Central memory CD8-positive, alpha-beta T cell (primary cell): ENCODE results near the gene MAP3K13.
"Not testable (repeated sequence)": the region's sequence is repeated elsewhere in the genome, so short reads cannot be mapped to it uniquely, and the experiment has no call there.

Experiments
- ATAC-seq: fragments of 150-1000 bp; cut with Tn5 transposase; replicated peaks from 2 replicates; pipeline ENCODE4 v1.10.0; 2022; ENCODE audit warnings: mild to moderate bottlenecking, moderate FRiP score, moderate number of reproducible peaks; ENCODE audit not compliant: poor library complexity, severe bottlenecking; ENCODE audit errors: extremely low read depth
- DNase-seq, 2 donors: peaks; one replicate each; pipeline ENCODE4 v3.0.0; 2021; ENCODE audit warnings: low spot score in 2 of 2
- H3K27ac Mint-ChIP-seq: one replicate; pipeline ENCODE4 v1.8.0; 2022; ENCODE audit warnings: low read depth, mild to moderate bottlenecking, moderate library complexity, mixed read lengths
- H3K27me3 Mint-ChIP-seq: one replicate; pipeline ENCODE4 v1.8.0; 2022; ENCODE audit warnings: mixed read lengths
- H3K36me3 Mint-ChIP-seq: one replicate; pipeline ENCODE4 v1.8.0; 2022; ENCODE audit warnings: mild to moderate bottlenecking, moderate library complexity, mixed read lengths; ENCODE audit not compliant: insufficient read depth
- H3K4me1 Mint-ChIP-seq: one replicate; pipeline ENCODE4 v1.8.0; 2022; ENCODE audit warnings: mixed read lengths
- H3K4me3 Mint-ChIP-seq: one replicate; pipeline ENCODE4 v1.8.0; 2022; ENCODE audit warnings: mild to moderate bottlenecking, moderate library complexity, mixed read lengths
- H3K9me3 Mint-ChIP-seq: one replicate; pipeline ENCODE4 v1.8.0; 2022; ENCODE audit warnings: mixed read lengths

MAP3K13 gene

DNA sequence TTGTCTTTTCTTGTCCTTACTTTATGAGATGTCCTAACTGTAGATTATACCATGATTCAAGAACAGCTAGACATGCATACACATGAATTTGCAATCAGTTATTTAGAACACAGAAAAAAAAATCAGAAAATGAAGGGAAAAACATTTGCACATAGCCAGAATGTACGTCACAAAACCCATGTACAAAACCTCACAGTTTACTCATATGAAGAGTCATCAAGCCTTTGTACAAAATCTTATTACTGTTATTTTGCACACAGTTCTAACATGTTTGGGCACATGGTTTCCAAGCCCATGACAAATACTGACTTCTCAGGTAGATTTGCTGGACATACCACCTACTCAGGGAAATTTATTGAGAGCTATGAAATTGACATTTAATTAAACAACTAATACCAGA lies 48.2 kb downstream of the MAP3K13 start:
- H3K4me1 Mint-ChIP-seq, result no peaks in the 10 kb centered on the region
- ATAC-seq, result no peak

DNA sequence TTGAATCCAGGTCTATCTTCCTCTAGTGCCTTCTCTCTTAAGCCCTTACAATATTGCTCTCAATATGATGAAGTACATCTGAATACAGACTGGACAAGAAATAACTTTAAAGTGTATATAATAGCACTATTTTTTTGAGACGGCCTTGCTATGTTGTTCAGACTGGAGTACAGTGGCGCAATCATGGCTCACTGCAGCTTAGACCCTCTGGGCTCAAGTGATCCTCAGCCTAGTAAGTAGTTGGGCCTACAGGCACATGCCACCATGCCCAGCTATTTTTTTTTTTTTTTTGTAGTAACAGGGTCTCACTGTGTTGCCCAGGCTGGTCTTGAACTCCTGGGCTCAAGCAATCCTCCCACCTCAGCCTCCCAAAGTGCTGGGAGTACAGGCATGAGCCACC lies 53.6 kb downstream of the MAP3K13 start:
- Mint-ChIP-seq H3K27ac (no peak overlapping the region), H3K4me1 (no peaks in the 10 kb centered on the region), H3K36me3 (no peaks in the 10 kb centered on the region), H3K27me3 (peaks cover 9% of the 10 kb centered on the region), H3K9me3 (no peaks in the 10 kb centered on the region), H3K4me3 (no peak overlapping the region)
- DNase-seq, result no peak
- no peak for ATAC-seq

More for the DNA sequence above, 48.2 kb downstream of the MAP3K13 start:
- Mint-ChIP-seq H3K4me3 (no peak overlapping the region), H3K27ac (no peak overlapping the region), H3K9me3 (no peaks in the 10 kb centered on the region), H3K36me3 (no peaks in the 10 kb centered on the region), H3K27me3 (peaks cover 9% of the 10 kb centered on the region)
- no peak for DNase-seq

DNA sequence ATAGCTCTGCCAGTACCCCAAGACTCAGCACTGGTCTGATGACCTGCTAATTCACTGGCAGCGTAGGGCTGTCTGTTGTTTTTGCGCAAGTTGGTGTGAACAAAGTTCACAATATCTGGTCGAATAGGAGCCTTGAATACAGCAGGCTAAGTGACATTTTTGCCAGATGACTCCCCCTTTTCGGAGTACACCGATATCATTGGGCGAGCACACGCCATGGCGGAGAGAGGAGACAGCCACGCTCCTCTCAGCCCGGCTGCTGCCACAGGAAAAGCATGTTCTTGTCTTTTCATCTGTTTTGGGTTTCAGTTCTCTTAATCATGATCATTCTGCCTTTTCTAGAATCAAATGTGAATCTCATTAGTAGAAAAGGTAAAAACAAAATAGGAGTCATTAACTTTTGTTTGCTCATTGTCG lies 55.6 kb downstream of the MAP3K13 start:
- DNase-seq, H3K27ac Mint-ChIP-seq, H3K4me1 Mint-ChIP-seq, H3K36me3 Mint-ChIP-seq, H3K27me3 Mint-ChIP-seq, H3K4me3 Mint-ChIP-seq, ATAC-seq, H3K9me3 Mint-ChIP-seq: not testable (repeated sequence)

DNA sequence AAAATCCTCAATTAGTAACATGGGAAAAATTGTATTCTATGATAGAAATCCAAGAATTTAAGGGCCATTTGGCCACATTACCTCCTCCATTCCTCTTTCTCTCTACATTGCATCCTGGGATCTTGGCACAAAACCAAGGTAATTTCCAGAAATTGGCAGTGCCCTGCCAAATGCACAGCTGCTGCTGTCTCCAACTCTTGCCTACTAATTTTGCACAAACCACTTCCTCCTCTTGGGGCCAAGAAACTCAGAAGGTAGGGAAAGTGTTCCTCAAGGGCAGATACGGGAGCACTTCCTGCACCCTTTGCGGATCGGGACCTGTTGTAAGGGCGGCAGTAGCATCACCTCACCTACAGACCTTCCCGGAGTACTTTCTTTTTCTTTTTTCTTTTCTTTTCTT lies 57.8 kb downstream of the MAP3K13 start:
- Mint-ChIP-seq H3K27ac (no peak overlapping the region), H3K4me1 (no peaks in the 10 kb centered on the region), H3K9me3 (no peaks in the 10 kb centered on the region), H3K36me3 (no peaks in the 10 kb centered on the region), H3K4me3 (no peak overlapping the region), H3K27me3 (no peaks in the 10 kb centered on the region)
- ATAC-seq (no peak), DNase-seq (no peak)

DNA sequence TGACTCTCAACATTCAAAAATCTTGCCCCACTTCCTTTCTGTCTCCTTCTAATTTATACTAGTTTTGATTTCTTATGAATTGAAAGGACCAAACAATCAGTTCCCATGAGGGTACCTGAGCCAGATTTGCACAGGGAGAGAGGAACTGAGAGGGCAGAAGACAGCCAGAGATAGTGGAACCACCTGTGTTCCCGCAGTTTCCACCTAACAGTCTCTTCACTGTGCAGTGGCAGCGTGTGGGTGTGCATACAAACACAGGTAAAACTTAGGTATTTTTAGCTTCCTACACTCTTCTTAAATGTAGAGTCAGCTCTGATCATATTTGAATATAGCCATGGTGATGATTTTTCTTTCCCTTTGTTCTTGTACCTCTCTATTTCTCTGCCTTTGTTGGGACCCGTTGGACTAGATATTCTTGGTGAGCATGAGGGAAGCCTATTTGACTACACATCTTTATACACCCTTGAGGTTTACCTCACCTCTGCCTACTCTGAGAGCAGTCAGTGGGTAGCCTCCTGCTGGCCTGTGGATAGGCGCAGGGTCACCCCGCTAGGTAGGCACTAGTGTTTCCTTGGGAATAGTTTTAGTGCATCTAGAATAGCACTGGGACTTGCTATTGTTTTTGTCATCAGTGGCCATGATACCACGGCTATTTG lies 58.8 kb downstream of the MAP3K13 start:
- H3K4me1 Mint-ChIP-seq, result no peaks in the 10 kb centered on the region
- no peaks in the 10 kb centered on the region for H3K9me3 Mint-ChIP-seq
- no peaks in the 10 kb centered on the region for H3K36me3 Mint-ChIP-seq
- no peak overlapping the region for H3K4me3 Mint-ChIP-seq
- H3K27me3 Mint-ChIP-seq, result no peaks in the 10 kb centered on the region
- no peak for DNase-seq
- no peak for ATAC-seq
- H3K27ac Mint-ChIP-seq, result no peak overlapping the region

DNA sequence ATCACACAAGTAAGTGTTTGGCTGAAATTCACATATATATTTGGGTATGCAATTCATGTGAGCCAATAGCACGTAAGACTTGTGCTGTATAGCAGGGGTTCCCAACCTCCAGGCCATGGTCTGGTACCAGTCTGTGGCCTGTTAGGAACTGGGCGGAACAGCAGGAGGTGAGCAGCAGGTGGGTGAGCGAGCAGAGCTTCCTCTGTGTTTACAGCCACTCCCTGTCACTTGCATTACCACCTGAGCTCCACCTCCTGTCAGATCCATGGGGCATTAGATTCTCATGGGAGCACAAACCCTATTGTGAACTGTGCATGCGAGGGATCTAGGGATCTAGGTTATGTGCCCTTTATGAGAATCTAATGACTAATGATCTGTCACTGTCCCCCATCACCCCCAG lies 59.7 kb downstream of the MAP3K13 start:
- Mint-ChIP-seq H3K4me1 (no peaks in the 10 kb centered on the region), H3K27ac (no peak overlapping the region), H3K4me3 (no peak overlapping the region), H3K27me3 (no peaks in the 10 kb centered on the region), H3K36me3 (no peaks in the 10 kb centered on the region), H3K9me3 (no peaks in the 10 kb centered on the region)
- ATAC-seq, result no peak
- DNase-seq, result no peak

DNA sequence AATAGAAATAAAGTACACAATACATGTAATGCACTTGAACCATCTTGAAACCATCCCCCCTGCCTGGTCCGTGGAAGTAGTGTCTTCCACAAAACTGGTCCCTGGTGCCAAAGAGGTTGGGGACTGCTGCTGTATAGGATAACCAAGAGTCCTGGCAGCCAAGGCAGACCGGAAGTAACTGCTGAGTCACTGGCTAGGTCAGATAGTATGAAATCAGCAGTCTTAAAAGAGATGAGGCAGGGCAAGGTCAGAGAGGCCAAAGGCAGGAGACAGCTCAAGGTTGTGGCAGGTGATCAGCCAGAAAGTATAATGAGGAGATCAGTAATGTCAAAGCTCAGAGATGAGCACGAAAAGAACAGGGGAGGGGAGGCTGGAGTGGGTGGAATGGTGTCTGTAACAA lies 60.2 kb downstream of the MAP3K13 start:
- no peaks in the 10 kb centered on the region for H3K9me3 Mint-ChIP-seq
- no peak overlapping the region for H3K27ac Mint-ChIP-seq
- no peak for ATAC-seq
- no peaks in the 10 kb centered on the region for H3K36me3 Mint-ChIP-seq
- no peak overlapping the region for H3K4me3 Mint-ChIP-seq
- H3K4me1 Mint-ChIP-seq, result no peaks in the 10 kb centered on the region
- no peaks in the 10 kb centered on the region for H3K27me3 Mint-ChIP-seq
- no peak for DNase-seq

DNA sequence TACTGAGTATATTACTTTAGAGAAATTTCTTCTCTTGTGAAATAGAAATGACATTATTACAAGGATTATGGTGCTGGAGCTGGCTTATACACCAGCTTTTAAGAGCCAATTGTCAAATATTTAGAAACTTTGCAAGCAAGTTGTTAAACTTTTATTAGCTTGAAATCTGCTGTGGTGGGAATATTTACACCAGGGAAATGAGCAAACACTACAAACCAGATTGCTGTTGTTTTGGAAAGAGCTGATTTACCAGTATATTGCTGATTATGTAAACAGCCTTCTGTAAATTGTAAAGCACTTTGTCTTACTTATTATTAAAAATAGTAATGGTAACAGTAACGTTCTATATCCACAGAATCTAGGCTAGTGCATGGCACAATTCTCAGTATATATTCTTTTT lies 61.5 kb downstream of the MAP3K13 start:
- Mint-ChIP-seq H3K27me3 (no peaks in the 10 kb centered on the region), H3K27ac (no peak overlapping the region), H3K4me3 (no peak overlapping the region), H3K36me3 (no peaks in the 10 kb centered on the region), H3K4me1 (no peaks in the 10 kb centered on the region), H3K9me3 (no peaks in the 10 kb centered on the region)
- DNase-seq (no peak), ATAC-seq (no peak)

DNA sequence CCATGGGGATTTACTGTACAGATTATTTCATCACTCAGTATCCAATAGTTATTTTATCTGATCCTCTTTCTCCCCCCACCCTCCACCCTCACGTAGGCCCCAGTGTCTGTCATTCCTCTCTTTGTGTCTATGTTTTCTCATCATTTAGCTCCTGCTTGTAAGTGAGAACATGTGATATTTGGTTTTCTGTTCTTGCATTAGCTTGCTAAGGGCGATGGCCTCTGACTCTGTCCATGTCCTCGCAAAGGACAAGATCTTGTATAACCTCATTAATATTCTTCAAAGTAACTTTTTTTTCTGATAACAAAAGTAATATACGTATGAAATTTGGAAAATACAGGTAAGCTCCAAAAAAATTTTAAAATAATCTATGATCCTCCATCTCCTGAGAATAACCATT lies 67.4 kb downstream of the MAP3K13 start:
- Mint-ChIP-seq H3K36me3 (no peaks in the 10 kb centered on the region), H3K4me1 (no peaks in the 10 kb centered on the region), H3K27me3 (no peaks in the 10 kb centered on the region), H3K4me3 (no peak overlapping the region), H3K27ac (no peak overlapping the region), H3K9me3 (no peaks in the 10 kb centered on the region)
- ATAC-seq, result no peak
- DNase-seq, result no peak

DNA sequence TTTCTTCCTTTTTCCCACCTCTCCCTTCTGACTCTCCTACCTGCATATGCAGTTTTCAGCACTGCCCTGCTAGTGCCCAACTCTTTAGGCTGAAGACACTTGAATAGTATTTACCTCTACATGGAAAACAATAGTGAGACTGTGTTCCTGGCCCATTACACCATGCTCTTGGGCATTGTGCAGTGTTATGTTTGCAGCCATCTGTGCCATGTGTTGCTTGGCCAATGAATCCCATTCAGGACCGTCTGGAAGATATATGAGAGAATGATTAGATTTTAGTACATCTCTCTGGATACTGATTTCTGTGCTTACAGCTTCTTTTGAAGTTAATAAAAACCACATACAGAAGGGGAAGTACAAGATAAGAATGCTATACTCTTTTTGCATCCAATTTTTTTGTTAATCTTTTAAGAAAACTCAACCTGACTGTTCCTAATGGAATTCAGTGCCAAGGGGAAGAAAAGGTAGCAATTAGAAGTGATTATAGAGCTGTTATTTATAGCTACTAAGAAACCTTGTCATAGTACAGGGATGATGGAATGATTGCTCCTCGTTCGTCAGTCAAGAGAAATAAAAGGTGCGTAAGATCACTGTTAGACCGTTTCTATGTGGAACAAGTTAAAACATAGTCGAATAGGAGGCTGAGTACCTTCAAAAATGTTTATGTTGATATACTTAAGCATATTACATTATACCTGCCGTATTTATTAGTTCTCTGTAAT lies 77.0 kb downstream of the MAP3K13 start:
- H3K27ac Mint-ChIP-seq, result no peak overlapping the region
- H3K4me3 Mint-ChIP-seq, result no peak overlapping the region
- no peaks in the 10 kb centered on the region for H3K36me3 Mint-ChIP-seq
- no peak for DNase-seq
- no peaks in the 10 kb centered on the region for H3K4me1 Mint-ChIP-seq
- H3K9me3 Mint-ChIP-seq, result no peaks in the 10 kb centered on the region
- peaks cover 12% of the 10 kb centered on the region for H3K27me3 Mint-ChIP-seq
- ATAC-seq, result no peak

DNA sequence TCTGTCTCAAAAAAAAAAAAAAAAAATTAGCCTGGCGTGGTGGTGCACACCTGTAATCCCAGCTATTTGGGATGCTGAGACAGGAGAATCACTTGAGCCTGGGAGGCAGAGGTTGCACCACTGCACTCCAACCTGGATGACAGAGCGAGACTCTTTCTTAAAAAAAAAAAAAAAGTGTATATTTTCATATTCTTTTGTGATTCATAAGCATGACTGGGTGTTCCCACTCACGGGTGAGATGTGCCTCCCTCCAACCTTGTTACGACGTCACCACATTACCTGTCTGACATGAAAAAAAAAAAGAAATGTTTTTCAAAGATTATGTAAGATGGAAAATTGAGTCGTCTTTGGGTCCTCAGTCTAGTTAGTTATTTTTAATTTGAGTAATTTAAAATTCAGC lies 79.1 kb downstream of the MAP3K13 start:
- ATAC-seq, result no peak
- Mint-ChIP-seq H3K4me3 (no peak overlapping the region), H3K36me3 (no peaks in the 10 kb centered on the region)

DNA sequence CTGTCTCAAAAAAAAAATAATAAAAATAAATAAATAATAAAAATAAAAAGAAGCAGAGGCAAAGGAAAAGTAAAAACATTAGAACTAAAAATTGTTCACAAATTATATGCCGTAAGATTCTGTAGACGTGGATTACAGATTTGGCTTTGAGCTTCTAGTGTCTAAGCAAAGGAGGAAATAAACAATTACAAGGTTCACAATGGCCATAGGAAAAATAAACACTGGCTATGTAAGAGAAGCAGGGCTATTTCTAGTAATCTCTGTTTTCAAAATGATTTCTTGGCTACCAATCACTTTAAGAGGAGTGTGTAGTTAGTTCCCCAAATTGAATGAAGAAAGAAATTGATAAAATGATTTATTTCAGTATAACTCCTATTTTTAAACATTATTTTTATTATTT lies 81.4 kb downstream of the MAP3K13 start:
- ATAC-seq (no peak), DNase-seq (no peak)
- H3K27me3 Mint-ChIP-seq, result peaks cover 12% of the 10 kb centered on the region
- no peaks in the 10 kb centered on the region for H3K36me3 Mint-ChIP-seq
- no peak overlapping the region for H3K4me3 Mint-ChIP-seq
- no peaks in the 10 kb centered on the region for H3K9me3 Mint-ChIP-seq
- no peaks in the 10 kb centered on the region for H3K4me1 Mint-ChIP-seq
- H3K27ac Mint-ChIP-seq, result no peak overlapping the region

More for the DNA sequence above, 79.1 kb downstream of the MAP3K13 start:
- DNase-seq, result no peak
- Mint-ChIP-seq H3K4me1 (no peaks in the 10 kb centered on the region), H3K9me3 (no peaks in the 10 kb centered on the region), H3K27ac (no peak overlapping the region), H3K27me3 (peaks cover 12% of the 10 kb centered on the region)

DNA sequence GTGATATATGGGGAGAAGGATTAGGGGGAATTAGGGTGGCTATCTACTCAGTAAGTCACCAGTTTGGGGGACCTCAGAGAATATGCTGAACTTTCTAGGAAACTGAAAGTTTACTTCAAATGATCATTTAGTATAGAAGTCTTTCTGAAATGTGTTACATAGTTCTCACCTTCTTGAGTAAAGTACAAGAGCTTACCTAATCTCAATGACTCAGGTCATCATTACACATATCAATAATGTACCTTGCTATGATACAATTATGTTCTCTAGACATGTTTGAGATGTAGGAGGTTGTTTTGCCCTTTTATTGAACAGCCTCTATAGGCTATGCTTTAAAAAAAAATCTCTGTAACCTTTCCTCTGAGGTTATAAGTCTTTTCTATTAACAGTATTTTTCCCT lies 85.2 kb downstream of the MAP3K13 start:
- Mint-ChIP-seq H3K36me3 (no peaks in the 10 kb centered on the region), H3K9me3 (no peaks in the 10 kb centered on the region), H3K27me3 (no peaks in the 10 kb centered on the region), H3K4me1 (no peaks in the 10 kb centered on the region), H3K4me3 (no peak overlapping the region), H3K27ac (no peak overlapping the region)
- DNase-seq (no peak), ATAC-seq (no peak)
